Measurements from ENCODE around the gene ASS1.

ASS1 gene

GRCh38 chr9:130539420-130540223, 94.9 kb downstream of the ASS1 start:
- DNase-seq = no peak

- DNase-seq = no peak
Observed at GRCh38 chr9:130541533-130541932, 96.8 kb downstream of the ASS1 start.

- DNase-seq = no peak
Observed at GRCh38 chr9:130542038-130542437, 97.3 kb downstream of the ASS1 start.

GRCh38 chr9:130542457-130543228, 97.9 kb downstream of the ASS1 start:
- no peak for DNase-seq

GRCh38 chr9:130543368-130543767, 98.6 kb downstream of the ASS1 start:
- no peak for DNase-seq

GRCh38 chr9:130543859-130544258, 99.1 kb downstream of the ASS1 start:
- no peak for DNase-seq

GRCh38 chr9:130544364-130544763, 99.6 kb downstream of the ASS1 start:
- no peak for DNase-seq

GRCh38 chr9:130548103-130548502, 103.3 kb downstream of the ASS1 start:
- DNase-seq = no peak

GRCh38 chr9:130549093-130549735, 104.5 kb downstream of the ASS1 start:
- DNase-seq = no peak
